ENCODE measurements around the gene IQCM.
"Not testable (repeated sequence)": the region's sequence is repeated elsewhere in the genome, so short reads cannot be mapped to it uniquely, and the experiment has no call there.

Gene IQCM

DNA sequence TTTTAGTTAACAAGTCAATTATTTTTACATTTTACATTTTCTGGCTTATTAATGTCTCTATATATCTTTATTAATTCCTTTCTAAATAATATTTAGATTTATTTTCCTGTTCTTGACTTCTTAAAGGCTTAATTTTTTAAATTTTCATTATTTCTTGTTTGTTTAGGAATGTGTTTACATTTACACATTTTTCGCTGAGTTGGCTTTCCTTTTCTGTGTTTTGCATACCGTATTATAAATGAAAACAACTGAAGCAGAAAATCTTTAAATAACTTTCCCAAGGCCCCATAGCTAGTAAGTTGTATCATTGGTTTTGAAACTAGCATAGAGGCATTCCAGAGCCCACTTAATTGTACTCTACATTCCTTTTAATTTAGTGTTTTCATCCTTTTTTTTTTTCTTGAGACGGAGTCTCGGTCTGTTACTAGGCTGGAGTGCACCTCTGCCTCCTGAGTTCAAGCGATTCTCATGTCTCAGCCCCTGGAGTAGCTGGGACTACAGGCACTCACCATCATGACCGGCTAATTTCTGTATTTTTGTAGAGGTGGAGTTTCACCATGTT is 261.6 kb downstream of the IQCM start:
- no peak for DNase-seq

DNA sequence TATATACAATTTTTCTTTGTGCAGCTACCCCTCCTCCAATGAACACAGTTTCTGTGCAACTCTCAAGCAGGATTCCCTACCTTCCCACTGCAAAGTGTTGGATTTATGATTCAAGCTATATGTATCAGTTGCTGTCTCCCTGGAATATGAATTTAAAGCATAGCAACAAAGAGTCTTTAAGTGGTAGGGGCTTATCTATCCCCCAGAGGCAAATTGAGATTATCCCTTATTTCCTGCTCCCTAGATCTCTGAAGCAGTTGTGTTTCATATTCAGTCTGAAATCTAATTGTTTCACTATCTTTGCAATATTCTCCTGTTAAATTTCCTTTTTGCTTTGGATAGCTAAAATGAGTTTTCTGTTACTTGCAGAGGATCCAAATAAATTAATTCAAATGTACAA is 263.0 kb downstream of the IQCM start:
- DNase-seq: no peak

DNA sequence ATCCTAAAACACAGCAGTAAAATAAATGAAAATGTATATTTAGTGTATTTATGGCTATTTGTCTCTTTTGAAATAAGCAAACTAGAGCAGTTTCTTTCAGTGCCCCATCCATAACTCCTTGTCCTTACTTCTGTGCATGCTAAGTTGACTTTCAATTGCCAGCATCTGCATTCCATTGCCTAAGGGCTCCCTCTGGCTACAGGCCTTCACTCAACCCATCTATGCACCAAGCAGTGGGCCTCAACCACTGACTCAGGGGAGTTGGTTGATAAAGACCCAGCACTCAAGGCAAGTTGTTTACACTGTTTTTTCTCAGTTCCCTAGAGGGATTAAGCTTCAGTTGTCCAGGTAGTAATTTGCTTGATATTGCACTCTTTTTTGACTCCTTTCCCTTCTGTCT is 265.7 kb downstream of the IQCM start:
- no peak for DNase-seq

DNA sequence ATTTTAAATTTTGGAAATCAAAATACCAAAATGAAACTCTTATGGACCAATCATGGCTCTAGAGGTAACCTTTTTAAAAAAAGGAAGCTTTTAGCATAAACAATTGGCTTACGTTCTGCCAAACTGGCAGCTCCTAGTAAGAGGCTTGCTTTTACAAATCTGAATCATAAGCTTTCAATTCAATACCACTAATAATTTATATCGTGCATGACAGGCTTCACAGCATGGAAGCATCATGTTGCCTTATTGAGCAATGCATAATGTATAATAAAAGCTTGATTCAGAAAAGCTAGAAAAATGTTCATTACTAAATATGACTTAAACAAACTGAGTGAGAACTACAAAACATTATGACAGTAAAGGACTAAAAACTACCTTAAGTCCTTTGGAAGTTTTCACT is 280.9 kb downstream of the IQCM start:
- DNase-seq: no peak

DNA sequence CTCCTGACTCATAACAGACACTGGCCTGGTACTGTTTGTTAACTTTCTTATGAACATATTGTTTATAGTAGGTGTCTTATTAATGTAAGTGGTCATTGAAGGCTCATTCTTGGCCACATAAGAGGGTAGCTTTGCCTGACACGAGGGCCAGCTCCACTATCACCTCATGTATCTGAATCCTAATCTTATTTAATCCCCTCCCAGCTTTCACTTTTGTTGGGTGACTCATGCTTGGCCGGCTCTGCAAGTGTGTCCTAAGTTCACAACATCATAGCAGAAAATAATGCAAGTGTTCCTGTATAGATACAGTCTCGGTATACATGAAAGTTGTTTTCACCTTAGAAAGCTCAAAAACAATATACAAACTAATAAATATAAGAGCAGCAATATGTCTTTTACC is 283.8 kb downstream of the IQCM start:
- peak; percentile 50 for DNase-seq

DNA sequence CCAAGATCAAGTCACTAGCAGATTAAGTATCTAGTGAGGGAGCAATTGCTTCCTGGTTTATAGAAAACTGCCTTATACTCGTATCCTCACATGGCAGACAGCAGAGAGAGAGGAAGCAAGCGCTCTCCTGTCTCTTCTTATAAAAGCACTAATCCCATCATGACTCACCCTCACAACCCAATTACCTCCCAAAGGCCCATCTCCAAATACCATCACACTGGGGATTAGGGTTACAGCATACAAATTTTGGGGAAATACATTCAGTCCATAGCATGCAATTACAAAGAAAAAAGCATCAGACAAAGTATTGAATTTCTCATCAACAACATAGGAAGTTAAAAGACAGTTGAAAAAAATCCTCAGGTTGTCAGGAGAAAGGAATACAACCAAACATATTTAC is 292.6 kb downstream of the IQCM start:
- DNase-seq: no peak

DNA sequence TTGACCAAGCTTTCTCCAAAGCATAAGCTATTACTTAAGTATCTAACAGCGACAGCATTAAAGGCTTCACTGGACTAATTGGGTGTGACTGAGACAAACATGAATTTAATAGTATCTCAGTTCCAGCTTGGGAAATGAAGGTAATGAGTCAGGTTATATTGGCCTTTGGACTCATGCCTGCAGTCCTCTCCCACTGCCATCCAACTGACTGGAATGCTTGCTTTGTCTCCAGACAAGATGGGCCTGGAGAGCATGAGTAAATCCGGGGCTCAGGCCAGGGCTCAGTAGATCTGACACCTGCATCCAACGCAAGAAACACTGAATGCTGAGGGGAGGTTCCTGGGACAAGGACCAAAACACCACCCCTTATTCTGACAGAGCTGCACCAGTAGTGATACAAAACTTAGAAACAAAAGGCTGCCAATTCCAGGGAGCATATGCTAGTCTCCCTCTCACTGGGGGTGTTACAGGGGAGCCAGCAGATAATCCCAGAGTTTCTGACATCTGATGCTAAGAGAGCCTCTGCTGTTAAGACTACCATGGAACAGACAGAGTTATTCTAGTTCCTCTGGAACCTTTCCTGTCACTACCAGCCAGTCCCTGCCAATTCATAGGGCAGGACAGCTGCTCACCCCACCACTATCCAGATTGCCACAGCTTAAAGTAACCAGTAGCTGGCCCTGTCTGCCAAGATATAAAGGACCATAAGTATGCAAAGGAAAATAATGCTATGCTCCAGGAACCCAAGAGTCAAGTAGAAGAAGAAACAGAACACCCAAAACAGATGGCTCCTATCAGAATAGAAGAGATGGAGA is 293.8 kb downstream of the IQCM start:
- peak; percentile 6 for DNase-seq

DNA sequence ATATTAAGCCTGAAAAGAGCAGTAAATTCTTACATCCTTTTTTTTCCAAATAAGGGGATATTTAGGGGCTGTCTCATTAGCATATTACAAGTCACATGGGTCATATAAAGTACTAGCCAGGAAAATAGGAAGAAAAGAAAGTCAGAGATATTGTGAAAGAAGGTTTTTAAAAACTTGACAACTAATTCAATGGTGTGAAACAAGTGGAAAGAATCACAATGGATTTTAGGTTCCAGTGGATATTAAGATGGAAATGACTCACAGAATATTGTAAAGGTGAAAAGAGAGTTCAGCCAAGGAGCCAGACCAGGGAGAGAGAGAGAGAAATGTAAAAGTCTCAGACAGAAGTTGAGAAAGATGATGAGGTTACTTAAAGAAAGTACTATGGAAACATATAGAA is 297.2 kb downstream of the IQCM start:
- DNase-seq: no peak

DNA sequence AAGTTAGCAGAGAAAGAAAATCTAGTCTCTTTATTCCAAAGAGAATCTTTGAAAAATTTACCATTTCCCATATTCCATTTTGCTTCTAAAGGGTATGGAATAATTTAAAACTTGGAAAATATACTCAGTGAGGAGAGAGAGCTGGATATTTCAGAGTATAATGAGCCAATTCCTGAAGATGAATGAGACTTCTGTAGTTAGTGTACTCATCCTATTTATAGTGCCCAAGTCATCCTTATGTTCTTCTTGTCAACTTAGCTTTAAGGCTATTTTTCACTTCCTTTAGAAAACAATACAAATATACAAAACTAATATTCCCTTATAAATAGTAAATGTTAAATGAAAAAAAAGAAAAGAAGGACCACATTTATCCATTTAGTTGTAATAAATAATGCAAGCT is 302.6 kb downstream of the IQCM start:
- no peak for DNase-seq

DNA sequence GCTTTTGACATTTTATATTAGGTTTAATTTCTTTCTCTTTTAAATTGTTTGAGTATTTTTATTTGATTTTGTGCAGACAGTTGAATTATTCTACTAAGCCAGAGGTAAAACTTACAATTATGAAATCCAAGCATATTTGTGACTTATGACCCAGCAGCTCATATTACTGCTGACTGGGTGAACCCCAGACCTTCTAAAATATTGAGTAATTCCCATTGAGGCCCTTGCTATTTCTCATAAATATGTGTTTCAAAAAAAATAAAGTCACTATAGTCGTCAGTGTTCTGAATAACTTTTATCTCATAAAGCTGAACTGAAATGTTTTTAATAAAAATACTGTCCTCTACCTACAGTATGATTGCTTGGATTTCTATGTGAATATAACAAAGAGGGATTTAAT is 303.1 kb downstream of the IQCM start:
- peak; percentile 49 for DNase-seq

DNA sequence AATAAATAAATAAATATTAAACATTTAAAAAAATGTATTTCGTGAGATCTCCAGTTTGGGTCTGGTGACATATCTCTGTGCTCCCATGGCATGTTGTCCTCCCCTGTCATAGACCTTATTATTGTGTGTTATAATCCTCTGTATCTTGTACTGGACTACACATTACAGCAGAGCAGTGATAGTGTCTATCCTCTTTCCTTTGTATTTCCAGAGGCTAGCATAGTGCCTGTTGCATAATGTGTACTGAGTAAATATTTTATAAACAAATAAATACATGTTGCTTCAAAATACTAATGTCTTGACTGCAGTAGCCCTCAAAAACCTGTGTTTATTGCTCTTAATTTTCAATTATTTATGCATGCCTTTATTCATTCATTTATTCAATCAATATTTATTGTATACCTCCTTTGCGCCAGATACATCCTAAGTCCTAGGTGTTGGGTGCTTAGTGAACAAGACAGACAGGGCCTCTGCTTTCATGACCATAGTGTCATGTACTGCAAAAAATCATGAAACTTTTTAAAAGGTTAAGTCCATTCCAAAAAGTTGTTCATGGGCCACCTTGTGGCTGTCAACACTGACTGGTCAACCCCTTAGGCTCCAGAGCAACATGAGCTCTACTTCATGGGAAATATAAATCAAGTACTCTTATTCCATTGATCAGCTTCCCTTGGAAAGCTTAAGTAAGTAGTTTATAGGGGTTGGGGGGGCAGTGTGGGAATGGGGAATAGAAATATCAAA is 303.9 kb downstream of the IQCM start:
- no peak for DNase-seq

DNA sequence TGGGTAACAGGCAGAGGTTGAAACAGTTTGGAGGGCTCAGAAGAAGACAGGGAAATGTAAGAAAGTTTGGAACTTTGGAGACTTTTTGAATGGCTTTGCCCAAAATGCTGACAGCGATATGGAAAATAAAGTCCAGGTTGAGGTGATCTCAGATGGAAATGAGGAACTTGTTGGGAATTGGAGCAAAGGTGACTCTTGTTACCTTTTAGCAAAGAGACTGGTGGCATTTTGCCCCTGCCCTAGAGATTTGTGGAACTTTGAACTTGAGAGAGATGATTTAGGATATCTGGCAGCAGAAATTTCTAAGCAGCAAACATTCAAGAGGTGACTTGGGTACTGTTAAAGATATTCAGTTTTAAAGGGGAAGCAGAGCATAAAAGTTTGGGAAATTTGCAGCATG is 308.3 kb downstream of the IQCM start:
- DNase-seq: not testable (repeated sequence)

DNA sequence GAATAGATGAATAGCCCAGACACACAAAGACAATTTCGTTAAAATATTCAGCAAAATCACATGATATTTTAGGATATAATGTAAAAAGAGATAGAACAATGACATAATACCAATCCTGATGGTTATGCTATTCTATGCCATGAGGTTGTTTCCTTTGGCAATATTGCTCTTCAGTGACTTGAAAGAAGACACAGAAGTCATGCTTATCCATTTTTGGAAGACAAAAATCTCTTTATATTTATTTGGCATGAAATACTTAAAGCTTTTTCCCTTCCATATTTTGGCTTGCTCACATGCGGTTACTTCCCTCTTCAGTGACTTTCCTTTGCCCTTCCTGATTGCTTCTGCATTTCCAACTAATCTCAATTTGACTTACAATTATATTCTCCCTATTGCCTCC is 314.8 kb downstream of the IQCM start:
- no peak for DNase-seq

DNA sequence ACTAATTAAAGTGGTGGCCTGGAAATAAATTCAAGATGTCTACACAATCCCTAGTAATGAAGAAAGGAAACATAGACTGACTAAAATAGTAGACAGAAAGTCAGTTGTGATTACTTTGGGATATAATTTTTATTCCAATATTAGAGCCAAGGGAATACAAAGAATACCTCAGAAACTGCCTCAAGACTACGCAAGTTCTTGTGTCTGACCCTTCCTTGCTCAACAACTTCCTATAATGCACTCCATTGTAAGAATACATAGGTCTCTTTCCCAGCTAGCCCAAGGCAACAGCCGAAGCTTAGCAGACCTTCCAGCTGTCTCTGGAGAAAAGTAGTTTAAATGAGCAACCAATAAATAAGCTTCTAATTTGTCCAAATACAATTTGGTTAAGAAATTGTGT is 315.9 kb downstream of the IQCM start:
- no peak for DNase-seq

DNA sequence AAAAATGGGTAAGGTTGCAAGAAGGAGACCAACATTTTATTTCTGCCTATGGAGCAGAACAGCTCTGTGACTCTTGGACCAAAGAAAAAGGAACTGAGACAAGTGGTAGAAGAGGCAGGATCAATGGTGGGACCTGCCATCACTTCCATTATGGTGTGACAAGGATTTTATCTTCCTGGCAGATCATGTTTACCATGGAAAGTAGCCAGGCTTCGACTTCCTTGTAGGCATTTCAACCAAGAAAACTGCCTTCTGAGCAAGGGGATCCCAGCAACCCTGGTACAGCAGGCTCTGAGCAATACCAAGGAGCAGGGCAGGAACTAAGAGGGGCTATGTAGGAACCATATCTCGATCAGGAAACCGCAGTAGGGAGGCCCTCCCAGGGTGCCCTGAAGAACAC is 317.4 kb downstream of the IQCM start:
- no peak for DNase-seq

DNA sequence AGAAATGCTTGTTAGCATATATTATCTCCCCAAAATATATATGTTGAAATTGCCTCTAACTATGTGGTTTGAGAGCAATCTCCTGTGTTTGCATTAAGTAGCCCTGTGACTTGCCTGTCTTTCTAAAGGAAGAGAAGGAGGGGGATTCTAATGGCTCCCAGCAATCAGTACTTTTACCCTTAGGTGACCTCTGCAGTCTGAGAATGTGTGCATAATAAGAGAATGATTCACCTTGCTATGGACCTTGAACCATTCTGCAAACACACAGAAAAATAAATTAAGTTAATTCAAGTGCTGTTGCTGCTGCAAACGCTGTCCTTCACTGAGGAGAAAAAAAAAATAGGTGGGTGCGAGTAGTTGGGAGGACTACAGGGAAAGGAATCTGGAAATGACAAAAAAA is 322.2 kb downstream of the IQCM start:
- no peak for DNase-seq

DNA sequence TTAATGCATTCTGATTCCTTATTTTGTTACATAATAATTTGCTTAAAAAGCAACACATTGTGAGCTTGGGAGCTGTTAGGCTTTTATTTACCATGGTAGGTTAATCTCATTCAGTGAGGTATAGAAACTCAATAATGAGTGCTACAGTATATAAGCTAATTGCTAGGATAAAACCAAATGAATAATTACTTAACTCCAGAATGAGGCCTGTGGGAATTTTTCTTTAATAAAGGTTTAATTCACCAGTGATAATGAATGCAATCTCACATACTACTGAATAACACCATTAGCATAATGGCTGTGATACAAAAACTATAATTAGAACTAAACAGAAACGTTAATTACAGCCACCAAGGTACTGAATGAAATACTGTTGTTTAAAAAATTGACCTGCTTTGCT is 326.3 kb downstream of the IQCM start:
- no peak for DNase-seq

DNA sequence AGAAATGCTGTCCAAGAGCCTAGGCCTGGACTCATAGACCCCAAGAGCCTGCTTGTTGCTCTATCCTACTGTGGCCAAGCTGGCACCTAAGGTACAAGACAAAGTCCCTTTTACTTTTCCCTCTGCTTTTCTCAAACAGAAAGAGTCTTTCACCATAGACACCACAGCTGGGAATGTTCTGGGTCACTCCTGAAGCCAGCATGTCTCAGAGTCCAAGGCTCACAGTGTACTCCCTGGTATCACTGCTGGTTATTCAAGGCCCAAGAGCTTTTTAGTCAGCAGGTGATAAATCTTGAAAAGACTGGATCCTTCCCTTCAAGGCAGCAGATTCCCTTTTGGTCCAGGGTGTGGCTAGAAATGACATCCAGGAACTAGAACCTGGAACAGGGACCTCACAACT is 328.8 kb downstream of the IQCM start:
- no peak for DNase-seq

DNA sequence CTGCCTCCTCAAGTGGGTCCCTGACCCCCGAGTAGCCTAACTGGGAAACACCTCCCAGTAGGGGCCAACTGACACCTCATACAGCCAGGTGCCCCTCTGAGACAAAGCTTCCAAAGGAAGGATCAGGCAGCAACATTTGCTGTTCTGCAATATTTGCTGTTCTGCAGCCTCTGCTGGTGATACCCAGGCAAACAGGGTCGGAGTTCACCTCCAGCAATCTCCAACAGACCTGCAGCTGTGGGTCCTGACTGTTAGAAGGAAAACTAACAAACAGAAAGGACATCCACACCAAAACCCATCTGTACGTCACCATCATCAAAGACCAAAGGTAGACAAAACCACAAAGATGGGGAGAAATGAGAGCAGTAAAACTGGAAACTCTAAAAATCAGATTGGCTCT is 347.0 kb downstream of the IQCM start:
- not testable (repeated sequence) for DNase-seq

DNA sequence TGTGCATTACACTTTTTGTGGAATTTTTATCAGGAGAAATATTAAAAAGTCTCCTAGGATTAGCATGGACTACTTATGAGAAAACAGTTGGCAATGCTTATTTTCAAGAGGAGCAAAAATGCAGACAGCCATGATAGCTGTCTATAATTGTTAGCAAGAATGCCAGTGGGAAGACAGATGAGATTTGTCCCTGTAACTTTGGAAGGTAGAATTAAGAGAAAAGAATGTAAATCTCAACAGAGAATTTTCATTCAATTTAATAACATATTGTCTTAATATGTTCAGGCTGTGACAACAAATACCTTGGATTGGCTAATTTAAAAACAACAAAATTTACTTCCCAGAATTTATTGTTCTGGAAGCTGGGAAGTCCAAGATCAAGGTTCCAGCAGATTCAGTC is 349.2 kb downstream of the IQCM start:
- no peak for DNase-seq

DNA sequence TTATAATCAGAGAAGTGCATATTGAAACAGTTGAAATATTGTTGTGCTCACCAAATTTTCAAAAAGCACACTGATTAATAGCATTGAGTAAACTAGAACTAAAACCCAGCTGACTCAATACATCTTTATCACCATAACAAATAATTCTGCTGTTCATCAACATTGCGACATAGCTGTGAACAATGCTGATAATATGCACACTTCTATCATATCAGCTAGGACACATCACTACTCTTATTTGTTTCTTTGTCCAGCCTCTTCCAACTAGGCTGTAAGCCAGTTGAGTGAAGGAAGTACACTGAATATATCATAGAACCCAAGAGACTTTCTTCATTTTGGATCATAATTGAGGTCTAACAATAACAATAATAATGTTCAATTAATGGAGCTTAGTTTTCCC is 349.7 kb downstream of the IQCM start:
- DNase-seq: peak; percentile 54

DNA sequence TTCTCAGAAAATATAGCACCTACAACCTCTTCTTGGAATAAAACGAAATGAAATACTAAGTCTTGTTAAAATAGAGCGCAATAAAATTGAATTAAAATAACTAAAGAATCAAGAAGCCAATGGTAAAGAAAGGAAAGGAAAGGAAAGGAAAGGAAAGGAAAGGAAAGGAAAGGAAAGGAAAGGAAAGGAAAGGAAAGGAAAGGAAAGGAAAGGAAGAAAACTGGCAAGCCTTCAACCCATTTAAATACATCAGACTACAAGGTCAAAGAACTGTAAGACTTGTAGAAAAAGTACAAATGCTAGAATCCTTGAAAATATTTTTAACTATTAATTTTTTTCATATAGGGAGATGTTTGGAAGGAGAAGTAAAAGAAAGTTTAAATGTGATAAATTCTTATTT is 372.1 kb downstream of the IQCM start:
- DNase-seq: no peak

DNA sequence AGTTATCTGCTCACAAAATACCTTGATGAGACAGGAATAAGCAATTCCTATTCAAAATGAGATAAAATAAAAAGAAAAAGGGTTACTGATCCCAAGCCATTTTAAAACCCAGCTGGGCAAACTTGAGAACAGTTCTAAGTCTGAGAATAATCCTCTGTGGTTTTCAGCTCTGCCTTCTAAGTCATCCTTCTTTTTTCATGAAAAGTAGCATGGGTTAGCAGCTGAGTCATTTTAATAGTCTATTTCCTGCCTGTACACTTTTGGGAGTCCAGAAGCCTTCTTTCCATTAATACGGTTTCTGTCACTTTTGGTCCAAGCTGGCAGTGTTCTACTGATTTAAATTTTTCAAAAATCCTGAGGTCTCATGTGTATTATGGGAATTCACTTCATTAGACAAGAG is 374.3 kb downstream of the IQCM start:
- peak; percentile 65 for DNase-seq

DNA sequence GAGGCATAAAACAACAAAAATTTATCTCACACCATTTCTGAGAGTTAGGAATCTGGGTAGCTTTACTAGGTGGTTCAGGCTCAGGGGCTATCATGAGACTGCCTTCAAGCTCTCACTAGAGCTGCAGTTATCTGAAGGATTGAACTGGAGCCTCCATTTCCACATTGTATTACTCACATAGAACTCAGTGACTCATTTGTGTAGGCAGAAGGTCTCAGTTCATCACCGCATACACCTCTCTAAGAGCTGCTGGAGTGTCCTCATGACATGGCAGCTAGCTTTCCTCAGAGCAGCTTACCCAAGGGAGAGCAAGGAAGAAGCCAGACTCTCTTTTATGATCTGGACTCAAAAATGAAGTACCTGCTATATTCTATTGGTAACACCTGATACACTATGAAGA is 389.2 kb downstream of the IQCM start:
- peak; percentile 24 for DNase-seq
